ENCODE results near the gene LDLRAP1. TPM values are rescaled to one million over a fixed set of nuclear protein-coding genes. Genes with fewer than 3 reads are reported as not detected.

Gene LDLRAP1
- total and polyA plus RNA-seq, 8 donors = 10.6 to 73.7 (median 17.6) TPM; not detected in 1

DNA sequence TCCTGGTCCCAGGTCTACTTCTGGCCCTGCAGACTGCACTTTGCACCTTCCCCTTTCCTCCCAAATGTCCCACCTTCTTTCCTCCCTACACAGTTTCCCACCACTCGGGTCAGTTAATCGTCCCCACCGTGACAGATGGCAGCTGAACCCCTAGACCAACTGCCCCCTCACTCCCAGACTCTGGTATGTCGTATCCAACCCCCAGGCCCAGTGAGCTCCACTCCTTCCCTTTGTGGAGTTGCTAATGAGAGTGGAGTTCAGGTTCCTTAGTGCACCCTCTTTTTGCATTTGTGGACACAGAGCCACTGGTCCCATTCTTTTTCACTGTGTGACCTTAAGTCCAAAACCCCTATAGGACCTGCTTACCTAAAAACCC, 75.0 kb downstream of the LDLRAP1 start:
- TF ChIP-seq CTCF (IDR thresholded peaks at IDR 0.05) = no peak
- TF ChIP-seq POLR2A (IDR thresholded peaks at IDR 0.05) = no peak
- no peak for TF ChIP-seq POLR2AphosphoS5 (IDR thresholded peaks at IDR 0.05)
- TF ChIP-seq EP300 (IDR thresholded peaks at IDR 0.05) = no peak
- H3K36me3 ChIP-seq = no peaks in the 10 kb centered on the region
- no peaks in the 10 kb centered on the region for H3K9me3 ChIP-seq
- 50 to 71% (median 58%) methylated on average over 4 of the region's 4 CpGs for WGBS, 5 donors
- peak overlapping the region; percentile 38 to 88 (median 72) for H3K27ac ChIP-seq
- H3K4me3 ChIP-seq = peak overlapping the region; percentile 85 to 99 (median 95)
- H3K4me1 ChIP-seq = peaks cover 37 to 76% (median 57%) of the 10 kb centered on the region in 4 donors
- H3K27me3 ChIP-seq = peaks cover 0 to 6% (median 4%) of the 10 kb centered on the region in 3 donors
- DNase-seq = no peak
- intact Hi-C loops (cut with DNase I; ENCODE audit: low total_unique reads) = no loop called here

Other genes with a start within 250 kb of the LDLRAP1 start
- 100 to 1,000 TPM in 1 of 5 donors, 10 to 100 TPM in 4; 27.2 to 115 (median 67.2) TPM for gene TMEM50A, start 205.3 kb upstream of the LDLRAP1 start, total RNA-seq
- gene TMEM50A, start 205.3 kb upstream of the LDLRAP1 start, polyA plus RNA-seq = 10 to 100 TPM; 40.5 to 83.3 (median 43.7) TPM
- gene RHCE, start 122.8 kb upstream of the LDLRAP1 start, total RNA-seq = 1 to 10 TPM in 1 of 5 donors, not detected in 4; 2.9 TPM
- gene RHCE, start 122.8 kb upstream of the LDLRAP1 start, polyA plus RNA-seq = under 1 TPM in 1 of 3 donors, not detected in 2; 0.13 TPM
- 10 to 100 TPM in 4 of 5 donors, 1 to 10 TPM in 1; 4.9 to 19.8 (median 14.8) TPM for gene MACO1, start 112.7 kb upstream of the LDLRAP1 start, total RNA-seq
- 1 to 10 TPM; 5.4 to 9.3 (median 5.7) TPM for gene MACO1, start 112.7 kb upstream of the LDLRAP1 start, polyA plus RNA-seq
- 10 to 100 TPM in 1 of 5 donors, 1 to 10 TPM in 4; 4.6 to 33.9 (median 6.4) TPM for gene MAN1C1, start 73.2 kb downstream of the LDLRAP1 start, total RNA-seq
- 10 to 100 TPM in 1 of 3 donors, 1 to 10 TPM in 2; 4.3 to 10.0 (median 4.5) TPM for gene MAN1C1, start 73.2 kb downstream of the LDLRAP1 start, polyA plus RNA-seq